K562 (cell line): ENCODE data around the gene CCAR1. TPM values are rescaled to one million over a fixed set of nuclear protein-coding genes. Genes with fewer than 3 reads are reported as not detected.

Experiments used
- BRD4 ChIP-seq: fragments of 200-600 bp; sonication (generic); IDR thresholded peaks from 2 replicates; pipeline ENCODE4 v1.6.1; 2017; ENCODE audit warnings: inconsistent platforms
- CEBPG ChIP-seq, 3 experiments: fragments of 200-800 bp in 1 of 3; sonication (Bioruptor generic) in 1 of 3; sonication (generic) in 1 of 3; formaldehyde crosslinking in 1 of 3; IDR thresholded peaks in 2 of 3; conservative IDR thresholded peaks in 1 of 3; 2 replicates each; pipeline versions ENCODE4 v1.6.1 to v1.8.0; 2016 to 2022; ENCODE audit warnings: missing compliant biosample characterization in 2 of 3, missing genetic modification characterization in 2 of 3, mild to moderate bottlenecking in 1 of 3, missing genetic modification reagents in 1 of 3
- EGR1 ChIP-seq: fragments of 450-650 bp; conservative IDR thresholded peaks from 2 replicates; pipeline ENCODE4 v1.6.1; 2017; ENCODE audit warnings: mild to moderate bottlenecking
- ELF1 ChIP-seq: fragments of 200-800 bp; sonication (Bioruptor generic); IDR thresholded peaks from 2 replicates; pipeline ENCODE4 v1.6.1; 2016; ENCODE audit warnings: missing genetic modification characterization, missing compliant biosample characterization
- GTF2E2 ChIP-seq: fragments of 200-800 bp; sonication (Bioruptor generic); IDR thresholded peaks from 2 replicates; pipeline ENCODE4 v1.6.1; 2016; ENCODE audit warnings: missing genetic modification characterization, missing compliant biosample characterization
- HOXB6 ChIP-seq: fragments of 250-450 bp; sonication (Bioruptor Pico); IDR thresholded peaks from 2 replicates; pipeline ENCODE4 v1.5.1; 2022; ENCODE audit warnings: mild to moderate bottlenecking, borderline replicate concordance
- IRF2 ChIP-seq: sonication (generic); formaldehyde crosslinking; IDR thresholded peaks from 2 replicates; pipeline ENCODE4 v1.8.1; 2022; ENCODE audit warnings: mild to moderate bottlenecking, missing genetic modification reagents
- PCBP1 ChIP-seq: fragments of 200-400 bp; formaldehyde crosslinking; IDR thresholded peaks from 2 replicates; pipeline ENCODE4 v1.6.1; 2018; ENCODE audit warnings: mild to moderate bottlenecking, low read depth, low read length; ENCODE audit not compliant: poor library complexity, severe bottlenecking
- PURB ChIP-seq: sonication (generic); formaldehyde crosslinking; IDR thresholded peaks from 2 replicates; pipeline ENCODE4 v1.9.0; 2021; ENCODE audit warnings: low read depth, mild to moderate bottlenecking, missing genetic modification reagents
- RFX5 ChIP-seq: IDR thresholded peaks from 2 replicates; pipeline ENCODE4 v1.6.1; 2011; ENCODE audit warnings: low read depth, mild to moderate bottlenecking, improper control_type of control experiment, low read length
- RHOXF2B ChIP-seq: fragments of 250-450 bp; sonication (Bioruptor Pico); conservative IDR thresholded peaks from 2 replicates; pipeline ENCODE4 v1.5.1; 2021
- ZNF174 ChIP-seq: fragments of 250-450 bp; sonication (Bioruptor Pico); IDR thresholded peaks from 2 replicates; pipeline ENCODE4 v1.4.0; 2020; ENCODE audit warnings: mild to moderate bottlenecking
- ZNF347 ChIP-seq: fragments of 450-650 bp; formaldehyde crosslinking; IDR thresholded peaks from 2 replicates; pipeline ENCODE4 v1.4.0; 2020; ENCODE audit warnings: low read depth, mild to moderate bottlenecking, moderate library complexity
- ZNF668 ChIP-seq: fragments of 250-450 bp; sonication (Bioruptor Pico); IDR thresholded peaks from 2 replicates; pipeline ENCODE4 v1.8.0; 2022; ENCODE audit warnings: mild to moderate bottlenecking, inconsistent platforms
- ZNF707 ChIP-seq: fragments of 250-450 bp; sonication (Bioruptor Pico); conservative IDR thresholded peaks from 2 replicates; pipeline ENCODE4 v1.8.0; 2022; ENCODE audit warnings: inconsistent platforms, mild to moderate bottlenecking, moderate library complexity
- polyA plus RNA-seq, 8 experiments: library from polyadenylated mRNA; depleted of rRNA in 4 of 8; stranded (reverse) in 5 of 8; unstranded in 3 of 8; fragments of >200 nt; fragmentation: Nextera tagmentation in 2 of 8; fragmentation: Illumina TruSeq in 1 of 8; extraction: Ambion mirVana in 2 of 8; extraction: Trizol in 1 of 8; gene quantifications; 2 replicates each; pipeline versions ENCODE4 v1.2.1 to v1.2.3, GENCODE V29; 2011 to 2014; ENCODE audit warnings: inconsistent platforms in 1 of 8, missing spikeins in 1 of 8
- total RNA-seq, 7 experiments: library from RNA; depleted of rRNA in 6 of 7; stranded (reverse); fragments of >200 nt in 6 of 7; fragmentation: Illumina TruSeq in 2 of 7; extraction: Trizol in 2 of 7; gene quantifications; 2 replicates each; pipeline versions ENCODE4 v1.2.1 to v1.2.3, GENCODE V29; 2011 to 2021; ENCODE audit warnings: low replicate concordance in 1 of 7
- TF ChIP-seq, protein P1 (sequence below): fragments of 250-450 bp; sonication (Bioruptor Pico); IDR thresholded peaks from 2 replicates; pipeline ENCODE4 v1.8.0; 2021; ENCODE audit warnings: moderate library complexity, mild to moderate bottlenecking, inconsistent platforms
- TF ChIP-seq, protein P2 (sequence below): fragments of 450-650 bp; IDR thresholded peaks from 2 replicates; pipeline ENCODE4 v1.6.1; 2014; ENCODE audit warnings: low read depth, mild to moderate bottlenecking, moderate library complexity, borderline replicate concordance
- TF ChIP-seq, protein P3 (sequence below), 3 experiments: fragments of 200-800 bp in 1 of 3; sonication (Bioruptor generic) in 1 of 3; sonication (generic) in 1 of 3; formaldehyde crosslinking in 1 of 3; IDR thresholded peaks; 2 replicates each; pipeline versions ENCODE4 v1.6.1 to v1.8.0; 2016 to 2022; ENCODE audit warnings: mild to moderate bottlenecking in 2 of 3, missing compliant biosample characterization in 2 of 3, missing genetic modification characterization in 2 of 3, missing genetic modification reagents in 1 of 3
- TF ChIP-seq, protein P4 (sequence below): fragments of 250-450 bp; sonication (Bioruptor Pico); IDR thresholded peaks from 2 replicates; pipeline ENCODE4 v1.8.0; 2022; ENCODE audit warnings: inconsistent platforms, mild to moderate bottlenecking, moderate library complexity, borderline replicate concordance
- TF ChIP-seq, protein P5 (sequence below): fragments of 450-650 bp; IDR thresholded peaks from 2 replicates; pipeline ENCODE4 v1.6.1; 2016; ENCODE audit warnings: missing biosample characterization, missing genetic modification characterization
- TF ChIP-seq, protein P6 (sequence below): fragments of 450-650 bp; formaldehyde crosslinking; IDR thresholded peaks from 2 replicates; pipeline ENCODE4 v1.4.0; 2020; ENCODE audit warnings: mild to moderate bottlenecking, moderate library complexity

Gene CCAR1
- total and polyA plus RNA-seq, 9 of the 15 experiments (the other 6 are each of a cell fraction or from before 2014, with no cell fraction given): 44.8 to 173 (median 111) TPM

DNA sequence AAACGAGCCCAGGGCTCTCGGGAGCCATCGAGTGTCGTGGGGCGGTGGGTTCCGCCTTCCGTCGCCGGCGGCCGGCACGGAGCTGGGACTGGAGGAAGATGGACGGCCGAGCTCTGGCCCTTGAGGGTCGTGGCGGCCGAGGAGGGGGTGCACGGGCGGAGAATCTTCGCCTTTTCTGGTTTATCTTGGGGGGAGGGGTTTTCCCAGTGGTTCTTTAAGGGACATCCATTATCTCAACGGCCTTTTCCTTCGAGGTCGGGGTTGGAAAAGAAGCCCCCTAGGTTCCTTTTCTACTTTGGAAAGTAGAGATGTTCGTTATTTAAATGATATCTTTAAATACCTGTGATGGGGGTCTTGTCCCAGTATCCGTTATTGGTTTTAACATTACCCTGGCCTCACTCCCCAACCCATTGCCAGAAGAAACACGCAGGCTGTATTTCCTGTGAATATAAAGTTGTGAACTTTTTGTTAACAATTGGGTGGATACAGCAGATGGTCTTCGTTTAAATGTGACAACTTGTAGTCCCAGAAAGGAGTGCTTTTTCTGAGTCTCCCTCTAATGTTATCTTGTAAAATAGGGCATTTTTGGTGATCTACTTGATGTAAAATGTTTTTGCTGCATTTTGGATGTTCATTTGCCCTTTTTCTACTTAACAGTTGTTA, 765 bp downstream of the CCAR1 start (continued):
- TF ChIP-seq, protein P1, sequence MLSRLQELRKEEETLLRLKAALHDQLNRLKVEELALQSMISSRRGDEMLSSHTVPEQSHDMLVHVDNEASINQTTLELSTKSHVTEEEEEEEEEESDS: no peak
- TF ChIP-seq IRF2 (CRISPR knock-in tag) (no peak), CEBPG (CRISPR knock-in tag; IDR thresholded peaks at IDR 0.05) (no peak), CEBPG (tag; conservative IDR thresholded peaks at IDR 0.05 in 1 of 2, IDR thresholded peaks at IDR 0.05 in 1 of 2) (no peak), EGR1 (no peak), ELF1 (tag) (no peak), PCBP1 (peak; percentile 7), ZNF347 (CRISPR knock-in tag) (no peak), BRD4 (no peak; the same call in 1 of the 2 replicates), RHOXF2B (CRISPR knock-in tag) (no peak), GTF2E2 (0 out of 2 replicates have a peak, but pooled peaks have one; percentile 38), ZNF707 (CRISPR knock-in tag) (no peak), PURB (no peak), HOXB6 (CRISPR knock-in tag) (no peak), RFX5 (no peak), ZNF668 (CRISPR knock-in tag) (no peak), ZNF174 (CRISPR knock-in tag) (no peak)
- TF ChIP-seq, protein P2, sequence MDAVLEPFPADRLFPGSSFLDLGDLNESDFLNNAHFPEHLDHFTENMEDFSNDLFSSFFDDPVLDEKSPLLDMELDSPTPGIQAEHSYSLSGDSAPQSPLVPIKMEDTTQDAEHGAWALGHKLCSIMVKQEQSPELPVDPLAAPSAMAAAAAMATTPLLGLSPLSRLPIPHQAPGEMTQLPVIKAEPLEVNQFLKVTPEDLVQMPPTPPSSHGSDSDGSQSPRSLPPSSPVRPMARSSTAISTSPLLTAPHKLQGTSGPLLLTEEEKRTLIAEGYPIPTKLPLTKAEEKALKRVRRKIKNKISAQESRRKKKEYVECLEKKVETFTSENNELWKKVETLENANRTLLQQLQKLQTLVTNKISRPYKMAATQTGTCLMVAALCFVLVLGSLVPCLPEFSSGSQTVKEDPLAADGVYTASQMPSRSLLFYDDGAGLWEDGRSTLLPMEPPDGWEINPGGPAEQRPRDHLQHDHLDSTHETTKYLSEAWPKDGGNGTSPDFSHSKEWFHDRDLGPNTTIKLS: no peak
- TF ChIP-seq, protein P3, sequence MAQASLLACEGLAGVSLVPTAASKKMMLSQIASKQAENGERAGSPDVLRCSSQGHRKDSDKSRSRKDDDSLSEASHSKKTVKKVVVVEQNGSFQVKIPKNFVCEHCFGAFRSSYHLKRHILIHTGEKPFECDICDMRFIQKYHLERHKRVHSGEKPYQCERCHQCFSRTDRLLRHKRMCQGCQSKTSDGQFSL (CRISPR knock-in tag; IDR thresholded peaks at IDR 0.05): 0 out of 2 replicates have a peak, but pooled peaks have one; percentile 63
- TF ChIP-seq, protein P3 (tag; IDR thresholded peaks at IDR 0.05): no peak
- TF ChIP-seq, protein P4, sequence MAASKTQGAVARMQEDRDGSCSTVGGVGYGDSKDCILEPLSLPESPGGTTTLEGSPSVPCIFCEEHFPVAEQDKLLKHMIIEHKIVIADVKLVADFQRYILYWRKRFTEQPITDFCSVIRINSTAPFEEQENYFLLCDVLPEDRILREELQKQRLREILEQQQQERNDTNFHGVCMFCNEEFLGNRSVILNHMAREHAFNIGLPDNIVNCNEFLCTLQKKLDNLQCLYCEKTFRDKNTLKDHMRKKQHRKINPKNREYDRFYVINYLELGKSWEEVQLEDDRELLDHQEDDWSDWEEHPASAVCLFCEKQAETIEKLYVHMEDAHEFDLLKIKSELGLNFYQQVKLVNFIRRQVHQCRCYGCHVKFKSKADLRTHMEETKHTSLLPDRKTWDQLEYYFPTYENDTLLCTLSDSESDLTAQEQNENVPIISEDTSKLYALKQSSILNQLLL (CRISPR knock-in tag): no peak
- TF ChIP-seq, protein P5, sequence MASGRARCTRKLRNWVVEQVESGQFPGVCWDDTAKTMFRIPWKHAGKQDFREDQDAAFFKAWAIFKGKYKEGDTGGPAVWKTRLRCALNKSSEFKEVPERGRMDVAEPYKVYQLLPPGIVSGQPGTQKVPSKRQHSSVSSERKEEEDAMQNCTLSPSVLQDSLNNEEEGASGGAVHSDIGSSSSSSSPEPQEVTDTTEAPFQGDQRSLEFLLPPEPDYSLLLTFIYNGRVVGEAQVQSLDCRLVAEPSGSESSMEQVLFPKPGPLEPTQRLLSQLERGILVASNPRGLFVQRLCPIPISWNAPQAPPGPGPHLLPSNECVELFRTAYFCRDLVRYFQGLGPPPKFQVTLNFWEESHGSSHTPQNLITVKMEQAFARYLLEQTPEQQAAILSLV (tag): no peak
- TF ChIP-seq, protein P6, sequence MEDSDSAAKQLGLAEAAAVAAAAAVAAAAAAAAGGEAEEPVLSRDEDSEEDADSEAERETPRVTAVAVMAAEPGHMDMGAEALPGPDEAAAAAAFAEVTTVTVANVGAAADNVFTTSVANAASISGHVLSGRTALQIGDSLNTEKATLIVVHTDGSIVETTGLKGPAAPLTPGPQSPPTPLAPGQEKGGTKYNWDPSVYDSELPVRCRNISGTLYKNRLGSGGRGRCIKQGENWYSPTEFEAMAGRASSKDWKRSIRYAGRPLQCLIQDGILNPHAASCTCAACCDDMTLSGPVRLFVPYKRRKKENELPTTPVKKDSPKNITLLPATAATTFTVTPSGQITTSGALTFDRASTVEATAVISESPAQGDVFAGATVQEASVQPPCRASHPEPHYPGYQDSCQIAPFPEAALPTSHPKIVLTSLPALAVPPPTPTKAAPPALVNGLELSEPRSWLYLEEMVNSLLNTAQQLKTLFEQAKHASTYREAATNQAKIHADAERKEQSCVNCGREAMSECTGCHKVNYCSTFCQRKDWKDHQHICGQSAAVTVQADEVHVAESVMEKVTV (CRISPR knock-in tag): no peak
